Ectodermal cell (in vitro differentiated cells): ENCODE results near the gene PTPRG.

Experiments
- H3K27ac ChIP-seq: 2 replicates; pipeline ENCODE4 v1.7.0; 2013; ENCODE audit warnings: mild to moderate bottlenecking, low read depth, low read length; ENCODE audit not compliant: insufficient read depth, poor library complexity, severe bottlenecking
- H3K27me3 ChIP-seq: 2 replicates; pipeline ENCODE4 v1.7.0; 2013; ENCODE audit warnings: mild to moderate bottlenecking, low read length; ENCODE audit not compliant: insufficient read depth, control insufficient read depth, poor library complexity, severe bottlenecking
- H3K36me3 ChIP-seq: one replicate; pipeline ENCODE4 v1.7.0; 2013; ENCODE audit warnings: low read length; ENCODE audit not compliant: control insufficient read depth, insufficient read depth
- H3K4me1 ChIP-seq: one replicate; pipeline ENCODE4 v1.7.0; 2013; ENCODE audit warnings: low read length; ENCODE audit not compliant: control insufficient read depth, insufficient read depth
- H3K4me3 ChIP-seq: 2 replicates; pipeline ENCODE4 v1.7.0; 2013; ENCODE audit warnings: low read depth, low read length, control low read depth; ENCODE audit not compliant: insufficient read depth
- H3K9me3 ChIP-seq: 2 replicates; pipeline ENCODE4 v1.7.0; 2013; ENCODE audit warnings: mild to moderate bottlenecking, low read length, moderate library complexity; ENCODE audit not compliant: control insufficient read depth
- WGBS, 2 experiments: methylation state at CpG; one replicate each; pipeline ENCODE4 v1.1.7; 2013; ENCODE audit warnings: missing lambda C conversion rate in 2 of 2; 5-methylcytosine and 5-hydroxymethylcytosine counted together

PTPRG gene

GRCh38 chr3:62211675-62212429 is 650.5 kb downstream of the PTPRG start:
- H3K36me3 ChIP-seq = no peaks in the 10 kb centered on the region
- H3K4me1 ChIP-seq = no peaks in the 10 kb centered on the region
- no peaks in the 10 kb centered on the region for H3K9me3 ChIP-seq
- 93 to 95% methylated on average over 8 of the region's 8 CpGs for WGBS, 2 experiments
- H3K27ac ChIP-seq = no peak overlapping the region
- no peak overlapping the region for H3K4me3 ChIP-seq
- no peaks in the 10 kb centered on the region for H3K27me3 ChIP-seq

DNA sequence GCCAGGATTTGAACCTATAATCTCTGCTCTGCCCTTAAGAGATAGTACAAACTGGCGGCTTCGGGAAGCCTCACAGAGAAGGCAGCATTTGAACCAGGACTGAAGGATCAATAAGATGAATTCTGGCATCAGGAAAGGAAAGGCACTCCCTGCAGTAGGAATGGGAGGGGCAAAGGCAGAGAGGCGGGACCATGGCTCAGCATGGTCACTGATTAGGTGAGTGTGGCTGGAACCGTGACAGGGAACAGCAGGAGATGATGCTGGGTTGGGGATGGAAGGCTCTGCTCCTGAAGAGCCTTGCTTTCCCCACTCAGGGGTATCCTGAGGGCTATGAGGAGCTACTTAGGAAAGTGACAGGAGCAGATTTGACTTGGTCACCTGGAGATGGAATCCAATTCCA is 653.5 kb downstream of the PTPRG start:
- Histone ChIP-seq H3K4me1 (no peaks in the 10 kb centered on the region), H3K9me3 (no peaks in the 10 kb centered on the region), H3K36me3 (peaks cover 4% of the 10 kb centered on the region), H3K27me3 (no peaks in the 10 kb centered on the region), H3K4me3 (no peak overlapping the region), H3K27ac (no peak overlapping the region)
- 80 to 86% methylated on average over 4 of the region's 4 CpGs for WGBS, 2 experiments

DNA sequence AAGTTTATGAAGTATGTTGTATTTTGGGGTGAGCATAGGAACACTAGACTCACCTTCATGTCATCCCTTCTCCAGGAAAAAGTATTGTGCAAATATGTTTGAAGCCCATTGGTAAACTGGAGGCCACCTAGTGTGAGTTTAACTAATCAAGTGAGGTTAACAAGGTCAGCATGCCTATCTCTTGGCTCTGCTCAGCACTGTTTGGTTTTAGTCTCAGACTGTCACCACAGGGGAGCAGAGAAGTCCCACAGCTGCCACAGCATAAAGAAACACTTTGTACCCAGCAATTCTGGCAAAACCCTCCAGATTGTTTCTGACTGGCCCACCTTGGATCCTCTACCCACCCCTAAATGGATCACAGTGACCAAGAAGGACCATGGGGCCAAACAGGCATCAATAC is 659.2 kb downstream of the PTPRG start:
- no peak overlapping the region for H3K27ac ChIP-seq
- peaks cover 4% of the 10 kb centered on the region for H3K36me3 ChIP-seq
- H3K4me3 ChIP-seq = no peak overlapping the region
- H3K4me1 ChIP-seq = peaks cover 7% of the 10 kb centered on the region
- H3K9me3 ChIP-seq = no peaks in the 10 kb centered on the region
- no peaks in the 10 kb centered on the region for H3K27me3 ChIP-seq

DNA sequence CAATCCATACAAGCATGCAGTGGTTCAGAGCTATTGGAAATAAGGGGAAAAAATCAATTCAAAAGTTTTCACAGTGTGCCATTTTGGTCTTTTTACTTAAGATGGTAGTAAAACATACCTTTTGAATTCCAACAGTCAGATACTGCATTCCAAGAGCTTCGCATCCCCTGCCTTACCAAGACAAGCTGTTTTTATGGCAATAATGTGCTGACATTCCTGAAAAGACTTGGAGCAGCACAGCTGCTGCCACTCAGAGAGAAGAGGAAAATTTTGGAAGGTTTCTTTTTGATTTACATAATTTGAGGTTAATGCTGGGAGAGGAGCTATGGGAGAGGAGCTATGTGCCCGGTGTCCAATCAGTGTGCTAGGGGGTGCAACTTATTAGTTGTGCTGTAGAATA is 663.7 kb downstream of the PTPRG start:
- H3K27ac ChIP-seq = no peak overlapping the region
- H3K36me3 ChIP-seq = no peaks in the 10 kb centered on the region
- H3K27me3 ChIP-seq = no peaks in the 10 kb centered on the region
- no peak overlapping the region for H3K4me3 ChIP-seq
- 92 to 93% methylated on average over 2 of the region's 2 CpGs for WGBS, 2 experiments
- no peaks in the 10 kb centered on the region for H3K9me3 ChIP-seq
- peaks cover 19% of the 10 kb centered on the region for H3K4me1 ChIP-seq

- Histone ChIP-seq H3K4me1 (peaks cover 12% of the 10 kb centered on the region), H3K36me3 (no peaks in the 10 kb centered on the region), H3K9me3 (no peaks in the 10 kb centered on the region), H3K27me3 (no peaks in the 10 kb centered on the region), H3K27ac (no peak overlapping the region), H3K4me3 (no peak overlapping the region)
- 98% methylated on average over 6 of the region's 6 CpGs for WGBS, 2 experiments
Measured at GRCh38 chr3:62226601-62227339, 665.4 kb downstream of the PTPRG start.

DNA sequence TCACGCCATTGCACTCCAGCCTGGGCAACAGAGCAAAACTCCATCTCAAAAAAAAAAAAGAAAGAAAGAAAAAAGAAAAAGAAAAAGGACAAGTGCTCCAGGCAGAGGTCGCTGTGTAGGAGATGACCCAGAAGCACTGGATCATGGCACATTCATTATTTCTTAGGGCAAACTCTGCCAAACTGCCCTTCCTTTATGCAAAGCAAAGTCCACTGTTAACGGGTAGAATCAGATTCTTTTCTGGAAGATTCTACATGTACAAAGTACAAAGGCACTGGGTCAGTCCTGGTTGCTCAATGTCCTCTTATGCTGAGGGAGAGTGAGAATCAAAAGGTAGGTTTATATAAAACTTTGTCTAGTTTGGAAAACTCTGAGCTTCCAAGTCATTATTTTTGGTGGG is 667.1 kb downstream of the PTPRG start:
- WGBS, 2 experiments = 95 to 96% methylated on average over 3 of the region's 3 CpGs
- Histone ChIP-seq H3K4me3 (no peak overlapping the region), H3K36me3 (no peaks in the 10 kb centered on the region), H3K27me3 (no peaks in the 10 kb centered on the region), H3K4me1 (peaks cover 19% of the 10 kb centered on the region), H3K9me3 (no peaks in the 10 kb centered on the region), H3K27ac (no peak overlapping the region)

DNA sequence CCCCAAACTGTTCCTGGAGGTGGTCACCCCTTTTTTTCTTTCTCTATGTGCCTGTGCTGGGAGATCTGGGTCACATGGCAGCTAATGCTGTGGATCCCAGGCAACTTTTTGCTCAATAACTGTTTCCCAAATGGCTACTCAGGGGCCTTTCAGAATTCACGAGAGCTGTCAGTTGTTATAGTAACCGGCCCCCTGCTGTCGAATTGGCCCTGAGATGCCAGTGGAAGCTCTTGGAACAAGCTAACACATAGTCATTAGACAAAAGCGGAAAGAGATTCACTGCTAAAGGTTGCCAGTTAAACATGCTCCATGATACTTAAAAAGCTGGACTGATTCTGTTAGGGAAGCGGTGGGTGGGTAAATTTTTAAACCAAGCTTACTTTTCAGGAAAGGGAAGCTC is 667.8 kb downstream of the PTPRG start:
- no peak overlapping the region for H3K27ac ChIP-seq

DNA sequence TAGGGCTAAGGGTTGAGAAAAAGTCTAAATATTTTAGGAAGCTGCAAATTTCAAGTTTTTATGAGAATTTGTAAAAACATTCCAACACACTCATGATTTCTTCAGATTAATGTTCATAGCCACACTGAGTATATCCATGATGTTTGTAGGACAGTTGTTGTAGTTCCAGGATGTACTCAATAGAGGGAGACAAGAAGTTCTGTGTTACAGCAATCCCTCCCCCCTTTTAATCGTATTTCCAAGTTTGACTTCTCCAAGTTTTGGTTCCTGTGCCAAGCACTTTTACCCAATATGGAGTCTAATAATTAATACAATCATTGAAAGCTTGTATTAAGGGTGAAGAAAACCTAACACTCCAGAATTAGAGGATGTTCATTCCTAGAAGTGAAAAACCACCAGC is 668.5 kb downstream of the PTPRG start:
- H3K4me1 ChIP-seq = peaks cover 21% of the 10 kb centered on the region
- no peaks in the 10 kb centered on the region for H3K36me3 ChIP-seq
- H3K4me3 ChIP-seq = no peak overlapping the region
- WGBS, 2 experiments = 80% methylated on average over 1 of the region's 1 CpG
- no peak overlapping the region for H3K27ac ChIP-seq
- H3K9me3 ChIP-seq = no peaks in the 10 kb centered on the region
- H3K27me3 ChIP-seq = no peaks in the 10 kb centered on the region

More for the DNA sequence above, 667.8 kb downstream of the PTPRG start:
- Histone ChIP-seq H3K36me3 (no peaks in the 10 kb centered on the region), H3K9me3 (no peaks in the 10 kb centered on the region), H3K4me3 (no peak overlapping the region), H3K27me3 (no peaks in the 10 kb centered on the region), H3K4me1 (peaks cover 21% of the 10 kb centered on the region)
- WGBS, 2 experiments = 57 to 66% methylated on average over 5 of the region's 5 CpGs

GRCh38 chr3:62233065-62233464 is 671.7 kb downstream of the PTPRG start:
- 81 to 84% methylated on average over 6 of the region's 6 CpGs for WGBS, 2 experiments
- no peaks in the 10 kb centered on the region for H3K36me3 ChIP-seq
- H3K9me3 ChIP-seq = no peaks in the 10 kb centered on the region
- H3K4me3 ChIP-seq = no peak overlapping the region
- peaks cover 21% of the 10 kb centered on the region for H3K4me1 ChIP-seq
- H3K27me3 ChIP-seq = no peaks in the 10 kb centered on the region
- H3K27ac ChIP-seq = peak overlapping the region; percentile 55

- 89 to 94% methylated on average over 3 to 4 of the region's 4 CpGs for WGBS, 2 experiments
- no peaks in the 10 kb centered on the region for H3K9me3 ChIP-seq
- H3K36me3 ChIP-seq = no peaks in the 10 kb centered on the region
- no peak overlapping the region for H3K27ac ChIP-seq
- no peak overlapping the region for H3K4me3 ChIP-seq
- peaks cover 12% of the 10 kb centered on the region for H3K4me1 ChIP-seq
- no peaks in the 10 kb centered on the region for H3K27me3 ChIP-seq
Measured at GRCh38 chr3:62236016-62236415, 674.6 kb downstream of the PTPRG start.
